ENCODE results near the gene TTLL11.

GRCh38 chr9:121944711-121945191 lies 148.4 kb downstream of the TTLL11 start:
- TF ChIP-seq CTCF (conservative IDR thresholded peaks at IDR 0.05) (no peak), ZFX (IDR thresholded peaks at IDR 0.05) (no peak)

All from C4-2B (cell line).